Hippocampal formation (tissue), 2 donors: ENCODE results near the gene GPR61.

Experiments
- DNase-seq, 2 donors: peaks; one replicate each; lab custom pipeline; 2025; lab: John Stamatoyannopoulos, UW

The GPR61 gene

GRCh38 chr1:109509176-109510134 is 30.2 kb upstream of the GPR61 start, which contains the start of gene AMIGO1:
AMIGO1 (minus strand) TSS chr1:109509727; CDS start chr1:109508912, 815 bp downstream.
- DNase-seq = no peak

GRCh38 chr1:109513110-109513710 is 26.5 kb upstream of the GPR61 start:
- DNase-seq = no peak

GRCh38 chr1:109514846-109515245 is 24.8 kb upstream of the GPR61 start:
- DNase-seq = no peak

GRCh38 chr1:109516872-109517271 is 22.8 kb upstream of the GPR61 start:
- no peak for DNase-seq

- no peak for DNase-seq
Observed at GRCh38 chr1:109517337-109517736, 22.3 kb upstream of the GPR61 start.

- no peak for DNase-seq
Observed at GRCh38 chr1:109521002-109521951, 18.4 kb upstream of the GPR61 start.

- no peak for DNase-seq
Observed at GRCh38 chr1:109522026-109522425, 17.6 kb upstream of the GPR61 start.

- no peak for DNase-seq
Observed at GRCh38 chr1:109523706-109524105, 16.0 kb upstream of the GPR61 start.

GRCh38 chr1:109527098-109527811 is 12.4 kb upstream of the GPR61 start:
- DNase-seq = no peak

GRCh38 chr1:109527846-109528695 is 11.6 kb upstream of the GPR61 start:
- no peak for DNase-seq

GRCh38 chr1:109528712-109529111 is 11.0 kb upstream of the GPR61 start:
- DNase-seq = no peak

- peak in 1 of 2 donors; percentile 48 for DNase-seq
Observed at GRCh38 chr1:109529881-109530456, 9.7 kb upstream of the GPR61 start.

- peak; percentile 37 to 48 for DNase-seq
Observed at GRCh38 chr1:109530457-109531087, 9.1 kb upstream of the GPR61 start.

GRCh38 chr1:109531380-109531779 is 8.3 kb upstream of the GPR61 start:
- no peak for DNase-seq

GRCh38 chr1:109531826-109532364 is 7.8 kb upstream of the GPR61 start:
- DNase-seq = no peak

- peak; percentile 52 to 86 for DNase-seq
Observed at GRCh38 chr1:109532365-109533136, 7.1 kb upstream of the GPR61 start.

GRCh38 chr1:109534307-109534858 is 5.3 kb upstream of the GPR61 start:
- DNase-seq = no peak

GRCh38 chr1:109535481-109535880 is 4.2 kb upstream of the GPR61 start:
- DNase-seq = no peak
